Measurements from ENCODE around the gene ATP1A4. TPM values are rescaled to one million over a fixed set of nuclear protein-coding genes. Genes with fewer than 3 reads are reported as not detected.
A peak's percentile ranks its signal among the peaks of the same experiment; 100 is the strongest.

Gene ATP1A4
- polyA plus RNA-seq, 3 donors = 1.00 to 16.0 TPM; not detected in 1

- peaks cover 0 to 3% (median 0%) of the 10 kb centered on the region in 7 donors for H3K9me3 Mint-ChIP-seq
- peaks cover 2 to 14% (median 4%) of the 10 kb centered on the region in 3 donors for H3K27me3 Mint-ChIP-seq (ENCODE audit: low read depth in 3 of 3)
- no peaks in the 10 kb centered on the region for H3K9me3 ChIP-seq (replicated peaks in 1 of 2; ENCODE audit: control insufficient read depth in 1 of 2, insufficient read depth in 1 of 2, low read length in 2 of 2)
- no peak overlapping the region for H2AFZ ChIP-seq (ENCODE audit: insufficient read depth, low read depth, low read length, poor library complexity, severe bottlenecking)
- intact Hi-C loops (cut with micrococcal nuclease) = loop anchor here in 1 of 2 donors (10.0 kb wide), 3 partner anchors 90 to 180 kb away; partner anchors contain the start of genes CASQ1 and PEX19
- 97% methylated on average over 3 of the region's 5 CpGs for WGBS (ENCODE audit: insufficient coverage)
- DNase-seq = no peak
- no peaks in the 10 kb centered on the region for H3K36me3 ChIP-seq (replicated peaks in 1 of 2; ENCODE audit: control insufficient read depth in 1 of 2, insufficient read depth in 2 of 2, low read length in 2 of 2)
- H3K27ac Mint-ChIP-seq = peak overlapping the region in 5 of 7 donors; percentile 85 to 95 (median 92)
- peaks cover 50 to 61% of the 10 kb centered on the region in 2 donors for H3K4me1 ChIP-seq (ENCODE audit: control insufficient read depth in 1 of 2, insufficient read depth in 2 of 2, low read length in 2 of 2)
- no peak overlapping the region for H3K9ac ChIP-seq (ENCODE audit: insufficient read depth, low read length, poor library complexity, severe bottlenecking)
- H3K79me2 ChIP-seq (ENCODE audit: insufficient read depth, low read length) = no peaks in the 10 kb centered on the region
- H4K20me1 ChIP-seq (ENCODE audit: insufficient read depth, low read length) = no peaks in the 10 kb centered on the region
- no peak overlapping the region for H3K4me3 Mint-ChIP-seq
- no peaks in the 10 kb centered on the region for H3K27me3 ChIP-seq (ENCODE audit: control insufficient read depth in 2 of 2, insufficient read depth in 2 of 2, low read length in 2 of 2)
- no peaks in the 10 kb centered on the region for H3K36me3 Mint-ChIP-seq
- H3K4me2 ChIP-seq (replicated peaks; ENCODE audit: extremely low read depth, low read length, poor library complexity, severe bottlenecking) = no peak overlapping the region
- H3K4me3 ChIP-seq (replicated peaks in 1 of 3; ENCODE audit: low read depth in 2 of 3, low read length in 3 of 3) = no peak overlapping the region
- H3K4me1 Mint-ChIP-seq = peaks cover 52% of the 10 kb centered on the region
- TF ChIP-seq CTCF (IDR thresholded peaks at IDR 0.05) = no peak
- H3K27ac ChIP-seq (ENCODE audit: low read depth in 1 of 2, low read length in 2 of 2) = peak overlapping the region; percentile 52 to 66
These were observed 46.2 kb upstream of the ATP1A4 start for GRCh38 chr1:160105155-160105554.

DNA sequence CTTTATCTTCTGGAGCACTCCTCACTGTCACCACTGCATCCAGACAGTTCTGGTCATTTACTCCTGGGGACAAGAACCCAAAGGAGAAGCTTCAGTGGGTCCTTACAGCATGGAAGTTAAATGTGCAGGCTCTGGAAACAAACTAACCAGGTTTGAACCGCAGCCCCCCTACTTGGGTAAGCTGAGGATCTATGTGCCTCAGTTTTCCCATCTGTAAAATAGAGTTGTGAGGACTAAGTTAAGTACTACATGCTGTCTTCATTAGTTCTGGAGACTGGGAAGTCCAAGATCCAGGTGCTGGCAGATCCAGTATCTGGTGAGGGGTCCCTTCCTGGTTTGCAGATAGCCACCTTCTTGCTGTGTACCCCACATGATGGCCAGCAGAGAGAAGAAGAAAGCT, 43.9 kb upstream of the ATP1A4 start:
- 100% methylated on average over 1 of the region's 1 CpG for WGBS (ENCODE audit: insufficient coverage)

More for the DNA sequence above, 43.9 kb upstream of the ATP1A4 start:
- intact Hi-C loops (cut with micrococcal nuclease) = loop anchor here in 1 of 2 donors (10.0 kb wide), 3 partner anchors 87 to 177 kb away; partner anchors contain the start of genes CASQ1 and PEX19
- Mint-ChIP-seq H3K4me1 (peaks cover 37% of the 10 kb centered on the region), H3K27ac (no peak overlapping the region), H3K9me3 (peaks cover 0 to 3% (median 0%) of the 10 kb centered on the region in 7 donors), H3K4me3 (peak overlapping the region in 1 of 2 donors; percentile 10), H3K27me3 (ENCODE audit: low read depth in 3 of 3) (peaks cover 4 to 16% (median 8%) of the 10 kb centered on the region in 3 donors), H3K36me3 (no peaks in the 10 kb centered on the region)
- DNase-seq = no peak
- no peak overlapping the region for H3K27ac ChIP-seq (ENCODE audit: low read depth in 1 of 2, low read length in 2 of 2)
- H3K9me3 ChIP-seq (replicated peaks in 1 of 2; ENCODE audit: control insufficient read depth in 1 of 2, insufficient read depth in 1 of 2, low read length in 2 of 2) = no peaks in the 10 kb centered on the region
- no peaks in the 10 kb centered on the region for H3K27me3 ChIP-seq (ENCODE audit: control insufficient read depth in 2 of 2, insufficient read depth in 2 of 2, low read length in 2 of 2)
- no peak overlapping the region for H2AFZ ChIP-seq (ENCODE audit: insufficient read depth, low read depth, low read length, poor library complexity, severe bottlenecking)
- no peak overlapping the region for H3K4me2 ChIP-seq (replicated peaks; ENCODE audit: extremely low read depth, low read length, poor library complexity, severe bottlenecking)
- H4K20me1 ChIP-seq (ENCODE audit: insufficient read depth, low read length) = no peaks in the 10 kb centered on the region
- H3K36me3 ChIP-seq (replicated peaks in 1 of 2; ENCODE audit: control insufficient read depth in 1 of 2, insufficient read depth in 2 of 2, low read length in 2 of 2) = no peaks in the 10 kb centered on the region
- H3K4me3 ChIP-seq (replicated peaks in 1 of 3; ENCODE audit: low read depth in 2 of 3, low read length in 3 of 3) = no peak overlapping the region
- H3K4me1 ChIP-seq (ENCODE audit: control insufficient read depth in 1 of 2, insufficient read depth in 2 of 2, low read length in 2 of 2) = peaks cover 31 to 42% of the 10 kb centered on the region in 2 donors
- no peak overlapping the region for H3K9ac ChIP-seq (ENCODE audit: insufficient read depth, low read length, poor library complexity, severe bottlenecking)
- H3K79me2 ChIP-seq (ENCODE audit: insufficient read depth, low read length) = no peaks in the 10 kb centered on the region
- TF ChIP-seq CTCF (IDR thresholded peaks at IDR 0.05) = no peak
